ENCODE measurements around the gene CFAP20DC. TPM values are rescaled to one million over a fixed set of nuclear protein-coding genes. Genes with fewer than 3 reads are reported as not detected.

Gene CFAP20DC
- total RNA-seq, 1 donor from 2014 or later = 4.2 TPM

GRCh38 chr3:58868097-58868779, 181.6 kb downstream of the CFAP20DC start:
- DNase-seq (ENCODE audit: low spot score) = no peak
- Mint-ChIP-seq H3K4me1 (ENCODE audit: unreplicated experiment) (no peaks in the 10 kb centered on the region), H3K9me3 (ENCODE audit: unreplicated experiment) (no peaks in the 10 kb centered on the region), H3K4me3 (ENCODE audit: unreplicated experiment) (no peak overlapping the region), H3K27me3 (ENCODE audit: unreplicated experiment) (no peaks in the 10 kb centered on the region), H3K36me3 (ENCODE audit: low read depth, unreplicated experiment) (no peaks in the 10 kb centered on the region), H3K27ac (ENCODE audit: unreplicated experiment) (no peak overlapping the region)
- no peak for TF ChIP-seq CTCF (IDR thresholded peaks at IDR 0.05; ENCODE audit: unreplicated experiment)

GRCh38 chr3:58867621-58868020, 182.2 kb downstream of the CFAP20DC start:
- Mint-ChIP-seq H3K27ac (ENCODE audit: unreplicated experiment) (no peak overlapping the region), H3K9me3 (ENCODE audit: unreplicated experiment) (no peaks in the 10 kb centered on the region), H3K4me3 (ENCODE audit: unreplicated experiment) (no peak overlapping the region), H3K36me3 (ENCODE audit: low read depth, unreplicated experiment) (no peaks in the 10 kb centered on the region), H3K27me3 (ENCODE audit: unreplicated experiment) (no peaks in the 10 kb centered on the region), H3K4me1 (ENCODE audit: unreplicated experiment) (no peaks in the 10 kb centered on the region)
- TF ChIP-seq CTCF (IDR thresholded peaks at IDR 0.05; ENCODE audit: unreplicated experiment) = no peak
- no peak for DNase-seq (ENCODE audit: low spot score)

- H3K27ac Mint-ChIP-seq (ENCODE audit: unreplicated experiment) = no peak overlapping the region
- no peaks in the 10 kb centered on the region for H3K9me3 Mint-ChIP-seq (ENCODE audit: unreplicated experiment)
- H3K4me1 Mint-ChIP-seq (ENCODE audit: unreplicated experiment) = no peaks in the 10 kb centered on the region
- no peaks in the 10 kb centered on the region for H3K27me3 Mint-ChIP-seq (ENCODE audit: unreplicated experiment)
- DNase-seq (ENCODE audit: low spot score) = no peak
- TF ChIP-seq CTCF (IDR thresholded peaks at IDR 0.05; ENCODE audit: unreplicated experiment) = no peak
- H3K4me3 Mint-ChIP-seq (ENCODE audit: unreplicated experiment) = no peak overlapping the region
- H3K36me3 Mint-ChIP-seq (ENCODE audit: low read depth, unreplicated experiment) = no peaks in the 10 kb centered on the region
Measured at GRCh38 chr3:58866079-58866478, 183.7 kb downstream of the CFAP20DC start.

- Mint-ChIP-seq H3K27ac (ENCODE audit: unreplicated experiment) (no peak overlapping the region), H3K27me3 (ENCODE audit: unreplicated experiment) (no peaks in the 10 kb centered on the region), H3K4me1 (ENCODE audit: unreplicated experiment) (no peaks in the 10 kb centered on the region), H3K36me3 (ENCODE audit: low read depth, unreplicated experiment) (no peaks in the 10 kb centered on the region), H3K9me3 (ENCODE audit: unreplicated experiment) (no peaks in the 10 kb centered on the region), H3K4me3 (ENCODE audit: unreplicated experiment) (no peak overlapping the region)
- DNase-seq (ENCODE audit: low spot score) = no peak
- TF ChIP-seq CTCF (IDR thresholded peaks at IDR 0.05; ENCODE audit: unreplicated experiment) = no peak
Measured at GRCh38 chr3:58864480-58864879, 185.3 kb downstream of the CFAP20DC start.

- DNase-seq (ENCODE audit: low spot score) = no peak
- Mint-ChIP-seq H3K9me3 (ENCODE audit: unreplicated experiment) (no peaks in the 10 kb centered on the region), H3K36me3 (ENCODE audit: low read depth, unreplicated experiment) (no peaks in the 10 kb centered on the region), H3K27me3 (ENCODE audit: unreplicated experiment) (no peaks in the 10 kb centered on the region), H3K4me3 (ENCODE audit: unreplicated experiment) (no peak overlapping the region), H3K4me1 (ENCODE audit: unreplicated experiment) (no peaks in the 10 kb centered on the region), H3K27ac (ENCODE audit: unreplicated experiment) (no peak overlapping the region)
- TF ChIP-seq CTCF (IDR thresholded peaks at IDR 0.05; ENCODE audit: unreplicated experiment) = no peak
Measured at GRCh38 chr3:58863206-58863605, 186.6 kb downstream of the CFAP20DC start.
